GM19023 (cell line): ENCODE data around the gene RGS3.

Experiments used
- ATAC-seq: cut with Tn5 transposase; IDR thresholded peaks from one replicate; pipeline ENCODE4 v1.9.1; 2021; ENCODE audit warnings: mild to moderate bottlenecking, moderate library complexity; ENCODE audit not compliant: unreplicated experiment

The RGS3 gene

GRCh38 chr9:113464286-113464660 lies 746 bp downstream of the RGS3 start:
- no peak for ATAC-seq

- no peak for ATAC-seq
These were observed 2.1 kb downstream of the RGS3 start for GRCh38 chr9:113465599-113466140.

GRCh38 chr9:113467183-113467582 lies 3.7 kb downstream of the RGS3 start:
- ATAC-seq: no peak

GRCh38 chr9:113468716-113469448 lies 5.4 kb downstream of the RGS3 start:
- ATAC-seq: no peak

- no peak for ATAC-seq
These were observed 7.6 kb downstream of the RGS3 start for GRCh38 chr9:113471143-113471542.

- ATAC-seq: no peak
These were observed 8.0 kb downstream of the RGS3 start for GRCh38 chr9:113471566-113471965.

GRCh38 chr9:113472199-113472598 lies 8.7 kb downstream of the RGS3 start:
- no peak for ATAC-seq

GRCh38 chr9:113474360-113475028 lies 11.0 kb downstream of the RGS3 start:
- no peak for ATAC-seq

- no peak for ATAC-seq
These were observed 11.5 kb downstream of the RGS3 start for GRCh38 chr9:113475031-113475430.

GRCh38 chr9:113475992-113476391 lies 12.5 kb downstream of the RGS3 start:
- no peak for ATAC-seq

- ATAC-seq: no peak
These were observed 13.0 kb downstream of the RGS3 start for GRCh38 chr9:113476511-113476916.

GRCh38 chr9:113477058-113477457 lies 13.5 kb downstream of the RGS3 start:
- no peak for ATAC-seq

GRCh38 chr9:113477661-113478060 lies 14.1 kb downstream of the RGS3 start:
- no peak for ATAC-seq

GRCh38 chr9:113479174-113479621 lies 15.7 kb downstream of the RGS3 start:
- no peak for ATAC-seq

- no peak for ATAC-seq
These were observed 17.1 kb downstream of the RGS3 start for GRCh38 chr9:113480612-113481011.

GRCh38 chr9:113481176-113481787 lies 17.8 kb downstream of the RGS3 start:
- ATAC-seq: no peak

- no peak for ATAC-seq
These were observed 18.8 kb downstream of the RGS3 start for GRCh38 chr9:113482341-113482740.

GRCh38 chr9:113482991-113483675 lies 19.6 kb downstream of the RGS3 start:
- ATAC-seq: no peak

GRCh38 chr9:113483676-113484257 lies 20.2 kb downstream of the RGS3 start:
- no peak for ATAC-seq

GRCh38 chr9:113484258-113484730 lies 20.8 kb downstream of the RGS3 start:
- no peak for ATAC-seq

GRCh38 chr9:113485761-113486115 lies 22.2 kb downstream of the RGS3 start:
- ATAC-seq: no peak
